K562 (cell line): ENCODE results near the gene TIMM8A. TPM values are rescaled to one million over a fixed set of nuclear protein-coding genes. Genes with fewer than 3 reads are reported as not detected.

Experiments used
- ADNP ChIP-seq: fragments of 200-800 bp; sonication (Bioruptor generic); IDR thresholded peaks from 2 replicates; pipeline ENCODE4 v1.6.1; 2016; ENCODE audit warnings: missing genetic modification characterization, missing compliant biosample characterization
- CHD4 ChIP-seq: fragments of 200-600 bp; sonication (generic); IDR thresholded peaks from 3 replicates; pipeline ENCODE4 v1.6.1; 2012; ENCODE audit warnings: low read depth, mild to moderate bottlenecking, mixed read lengths, low read length, inconsistent platforms; ENCODE audit not compliant: insufficient read depth, insufficient replicate concordance, poor library complexity, severe bottlenecking
- COPS2 ChIP-seq: fragments of 450-650 bp; conservative IDR thresholded peaks from 2 replicates; pipeline ENCODE4 v1.6.1; 2016; ENCODE audit warnings: mild to moderate bottlenecking, moderate library complexity
- EP400 ChIP-seq: fragments of 450-650 bp; IDR thresholded peaks from 2 replicates; pipeline ENCODE4 v1.6.1; 2017; ENCODE audit warnings: antibody characterized with exemption, mild to moderate bottlenecking, moderate library complexity
- FIP1L1 ChIP-seq: fragments of 200-400 bp; formaldehyde crosslinking; IDR thresholded peaks from 2 replicates; pipeline ENCODE4 v1.6.1; 2018; ENCODE audit warnings: mild to moderate bottlenecking, low read depth, low read length; ENCODE audit not compliant: poor library complexity, severe bottlenecking
- ILK ChIP-seq: fragments of 450-650 bp; IDR thresholded peaks from 2 replicates; pipeline ENCODE4 v1.6.1; 2016; ENCODE audit warnings: missing genetic modification characterization, low read depth, mild to moderate bottlenecking, missing compliant biosample characterization, moderate library complexity, borderline replicate concordance
- XRCC3 ChIP-seq: fragments of 450-650 bp; IDR thresholded peaks from 2 replicates; pipeline ENCODE4 v1.6.1; 2017; ENCODE audit warnings: mild to moderate bottlenecking, moderate library complexity
- ZBTB26 ChIP-seq: fragments of 450-650 bp; formaldehyde crosslinking; IDR thresholded peaks from 2 replicates; pipeline ENCODE4 v1.4.0; 2022; ENCODE audit warnings: missing genetic modification characterization
- ZC3H11A ChIP-seq: IDR thresholded peaks from 2 replicates; pipeline ENCODE4 v1.6.1; 2012; ENCODE audit warnings: low read depth, low read length, improper control_type of control experiment
- ZNF24 ChIP-seq: fragments of 450-650 bp; IDR thresholded peaks from 2 replicates; pipeline ENCODE4 v1.6.1; 2016
- polyA plus RNA-seq, 8 experiments: library from polyadenylated mRNA; depleted of rRNA in 4 of 8; stranded (reverse) in 5 of 8; unstranded in 3 of 8; fragments of >200 nt; fragmentation: Nextera tagmentation in 2 of 8; fragmentation: Illumina TruSeq in 1 of 8; extraction: Ambion mirVana in 2 of 8; extraction: Trizol in 1 of 8; gene quantifications; 2 replicates each; pipeline versions ENCODE4 v1.2.1 to v1.2.3, GENCODE V29; 2011 to 2014; ENCODE audit warnings: inconsistent platforms in 1 of 8, missing spikeins in 1 of 8
- total RNA-seq, 7 experiments: library from RNA; depleted of rRNA in 6 of 7; stranded (reverse); fragments of >200 nt in 6 of 7; fragmentation: Illumina TruSeq in 2 of 7; extraction: Trizol in 2 of 7; gene quantifications; 2 replicates each; pipeline versions ENCODE4 v1.2.1 to v1.2.3, GENCODE V29; 2011 to 2021; ENCODE audit warnings: low replicate concordance in 1 of 7
- TF ChIP-seq, protein P1 (sequence below): sonication (generic); formaldehyde crosslinking; IDR thresholded peaks from 2 replicates; pipeline ENCODE4 v1.8.1; 2023; ENCODE audit warnings: missing genetic modification reagents, mild to moderate bottlenecking, borderline replicate concordance
- TF ChIP-seq, protein P2 (sequence below): fragments of 150-350 bp; IDR thresholded peaks from 2 replicates; pipeline ENCODE4 v1.6.1; 2014; ENCODE audit warnings: low read depth, mild to moderate bottlenecking, low read length, borderline replicate concordance
- TF ChIP-seq, protein P3 (sequence below), 3 experiments: fragments of 200-800 bp in 1 of 3; sonication (Bioruptor generic) in 1 of 3; sonication (generic) in 1 of 3; formaldehyde crosslinking in 1 of 3; IDR thresholded peaks; 2 replicates each; pipeline versions ENCODE4 v1.6.1 to v1.8.0; 2016 to 2022; ENCODE audit warnings: mild to moderate bottlenecking in 2 of 3, missing compliant biosample characterization in 2 of 3, missing genetic modification characterization in 2 of 3, missing genetic modification reagents in 1 of 3
- TF ChIP-seq, protein P4 (sequence below): sonication (generic); formaldehyde crosslinking; IDR thresholded peaks from 2 replicates; pipeline ENCODE4 v1.8.0; 2023; ENCODE audit warnings: mild to moderate bottlenecking, missing genetic modification reagents

Gene TIMM8A
- total and polyA plus RNA-seq, 9 of the 15 experiments (the other 6 are each of a cell fraction or from before 2014, with no cell fraction given) = 10.9 to 132 (median 41.1) TPM

GRCh38 chrX:101348452-101349192, at the start of gene TIMM8A (continued):
- TF ChIP-seq, protein P1, sequence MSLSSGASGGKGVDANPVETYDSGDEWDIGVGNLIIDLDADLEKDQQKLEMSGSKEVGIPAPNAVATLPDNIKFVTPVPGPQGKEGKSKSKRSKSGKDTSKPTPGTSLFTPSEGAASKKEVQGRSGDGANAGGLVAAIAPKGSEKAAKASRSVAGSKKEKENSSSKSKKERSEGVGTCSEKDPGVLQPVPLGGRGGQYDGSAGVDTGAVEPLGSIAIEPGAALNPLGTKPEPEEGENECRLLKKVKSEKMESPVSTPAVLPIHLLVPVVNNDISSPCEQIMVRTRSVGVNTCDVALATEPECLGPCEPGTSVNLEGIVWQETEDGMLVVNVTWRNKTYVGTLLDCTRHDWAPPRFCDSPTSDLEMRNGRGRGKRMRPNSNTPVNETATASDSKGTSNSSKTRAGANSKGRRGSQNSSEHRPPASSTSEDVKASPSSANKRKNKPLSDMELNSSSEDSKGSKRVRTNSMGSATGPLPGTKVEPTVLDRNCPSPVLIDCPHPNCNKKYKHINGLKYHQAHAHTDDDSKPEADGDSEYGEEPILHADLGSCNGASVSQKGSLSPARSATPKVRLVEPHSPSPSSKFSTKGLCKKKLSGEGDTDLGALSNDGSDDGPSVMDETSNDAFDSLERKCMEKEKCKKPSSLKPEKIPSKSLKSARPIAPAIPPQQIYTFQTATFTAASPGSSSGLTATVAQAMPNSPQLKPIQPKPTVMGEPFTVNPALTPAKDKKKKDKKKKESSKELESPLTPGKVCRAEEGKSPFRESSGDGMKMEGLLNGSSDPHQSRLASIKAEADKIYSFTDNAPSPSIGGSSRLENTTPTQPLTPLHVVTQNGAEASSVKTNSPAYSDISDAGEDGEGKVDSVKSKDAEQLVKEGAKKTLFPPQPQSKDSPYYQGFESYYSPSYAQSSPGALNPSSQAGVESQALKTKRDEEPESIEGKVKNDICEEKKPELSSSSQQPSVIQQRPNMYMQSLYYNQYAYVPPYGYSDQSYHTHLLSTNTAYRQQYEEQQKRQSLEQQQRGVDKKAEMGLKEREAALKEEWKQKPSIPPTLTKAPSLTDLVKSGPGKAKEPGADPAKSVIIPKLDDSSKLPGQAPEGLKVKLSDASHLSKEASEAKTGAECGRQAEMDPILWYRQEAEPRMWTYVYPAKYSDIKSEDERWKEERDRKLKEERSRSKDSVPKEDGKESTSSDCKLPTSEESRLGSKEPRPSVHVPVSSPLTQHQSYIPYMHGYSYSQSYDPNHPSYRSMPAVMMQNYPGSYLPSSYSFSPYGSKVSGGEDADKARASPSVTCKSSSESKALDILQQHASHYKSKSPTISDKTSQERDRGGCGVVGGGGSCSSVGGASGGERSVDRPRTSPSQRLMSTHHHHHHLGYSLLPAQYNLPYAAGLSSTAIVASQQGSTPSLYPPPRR (CRISPR knock-in tag) = no peak
- no peak for TF ChIP-seq ZBTB26 (CRISPR knock-in tag)
- no peak for TF ChIP-seq CHD4
- TF ChIP-seq, protein P2, sequence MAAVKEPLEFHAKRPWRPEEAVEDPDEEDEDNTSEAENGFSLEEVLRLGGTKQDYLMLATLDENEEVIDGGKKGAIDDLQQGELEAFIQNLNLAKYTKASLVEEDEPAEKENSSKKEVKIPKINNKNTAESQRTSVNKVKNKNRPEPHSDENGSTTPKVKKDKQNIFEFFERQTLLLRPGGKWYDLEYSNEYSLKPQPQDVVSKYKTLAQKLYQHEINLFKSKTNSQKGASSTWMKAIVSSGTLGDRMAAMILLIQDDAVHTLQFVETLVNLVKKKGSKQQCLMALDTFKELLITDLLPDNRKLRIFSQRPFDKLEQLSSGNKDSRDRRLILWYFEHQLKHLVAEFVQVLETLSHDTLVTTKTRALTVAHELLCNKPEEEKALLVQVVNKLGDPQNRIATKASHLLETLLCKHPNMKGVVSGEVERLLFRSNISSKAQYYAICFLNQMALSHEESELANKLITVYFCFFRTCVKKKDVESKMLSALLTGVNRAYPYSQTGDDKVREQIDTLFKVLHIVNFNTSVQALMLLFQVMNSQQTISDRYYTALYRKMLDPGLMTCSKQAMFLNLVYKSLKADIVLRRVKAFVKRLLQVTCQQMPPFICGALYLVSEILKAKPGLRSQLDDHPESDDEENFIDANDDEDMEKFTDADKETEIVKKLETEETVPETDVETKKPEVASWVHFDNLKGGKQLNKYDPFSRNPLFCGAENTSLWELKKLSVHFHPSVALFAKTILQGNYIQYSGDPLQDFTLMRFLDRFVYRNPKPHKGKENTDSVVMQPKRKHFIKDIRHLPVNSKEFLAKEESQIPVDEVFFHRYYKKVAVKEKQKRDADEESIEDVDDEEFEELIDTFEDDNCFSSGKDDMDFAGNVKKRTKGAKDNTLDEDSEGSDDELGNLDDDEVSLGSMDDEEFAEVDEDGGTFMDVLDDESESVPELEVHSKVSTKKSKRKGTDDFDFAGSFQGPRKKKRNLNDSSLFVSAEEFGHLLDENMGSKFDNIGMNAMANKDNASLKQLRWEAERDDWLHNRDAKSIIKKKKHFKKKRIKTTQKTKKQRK = no peak
- TF ChIP-seq COPS2 = no peak
- no peak for TF ChIP-seq FIP1L1
- TF ChIP-seq, protein P3, sequence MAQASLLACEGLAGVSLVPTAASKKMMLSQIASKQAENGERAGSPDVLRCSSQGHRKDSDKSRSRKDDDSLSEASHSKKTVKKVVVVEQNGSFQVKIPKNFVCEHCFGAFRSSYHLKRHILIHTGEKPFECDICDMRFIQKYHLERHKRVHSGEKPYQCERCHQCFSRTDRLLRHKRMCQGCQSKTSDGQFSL (CRISPR knock-in tag; IDR thresholded peaks at IDR 0.05) = no peak
- TF ChIP-seq, protein P3 (tag; IDR thresholded peaks at IDR 0.05) = no peak
- TF ChIP-seq EP400 = peak; percentile 95
- no peak for TF ChIP-seq ZC3H11A
- no peak for TF ChIP-seq ZNF24
- TF ChIP-seq, protein P4, sequence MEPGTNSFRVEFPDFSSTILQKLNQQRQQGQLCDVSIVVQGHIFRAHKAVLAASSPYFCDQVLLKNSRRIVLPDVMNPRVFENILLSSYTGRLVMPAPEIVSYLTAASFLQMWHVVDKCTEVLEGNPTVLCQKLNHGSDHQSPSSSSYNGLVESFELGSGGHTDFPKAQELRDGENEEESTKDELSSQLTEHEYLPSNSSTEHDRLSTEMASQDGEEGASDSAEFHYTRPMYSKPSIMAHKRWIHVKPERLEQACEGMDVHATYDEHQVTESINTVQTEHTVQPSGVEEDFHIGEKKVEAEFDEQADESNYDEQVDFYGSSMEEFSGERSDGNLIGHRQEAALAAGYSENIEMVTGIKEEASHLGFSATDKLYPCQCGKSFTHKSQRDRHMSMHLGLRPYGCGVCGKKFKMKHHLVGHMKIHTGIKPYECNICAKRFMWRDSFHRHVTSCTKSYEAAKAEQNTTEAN = no peak
- no peak for TF ChIP-seq ILK (tag)
- no peak for TF ChIP-seq ADNP (tag)
- TF ChIP-seq XRCC3 = no peak
